H1 (cell line): Measurements from ENCODE around the gene PACSIN2. TPM values are rescaled to one million over a fixed set of nuclear protein-coding genes. Genes with fewer than 3 reads are reported as not detected.

Source experiments
- CTCF ChIA-PET: fragments of 300-600 bp; sonication (Branson Sonifier 250); formaldehyde crosslinking; loops from one replicate; lab custom pipeline; 2021; ENCODE audit not compliant: partially characterized antibody; lab: Charles Lee
- POLR2A ChIA-PET: fragments of 300-600 bp; sonication (Branson Sonifier 250); formaldehyde crosslinking; loops from one replicate; lab custom pipeline; 2021; ENCODE audit warnings: inconsistent platforms; ENCODE audit not compliant: partially characterized antibody; lab: Charles Lee
- DNase-seq, 2 experiments: peaks; one replicate each; pipeline versions ENCODE4 v3.0.0 to v3.0.0-alpha.2; 2010 to 2022; ENCODE audit warnings: low spot score in 2 of 2, low read depth in 1 of 2, mixed read lengths in 1 of 2
- FAIRE-seq: peaks from 2 replicates; lab custom pipeline; 2011; peaks lifted over from hg19 to GRCh38; lab: Jason Lieb, UNC
- H2AFZ ChIP-seq: 2 replicates; pipeline ENCODE4 v1.8.1; 2012; ENCODE audit warnings: low read length, inconsistent platforms
- H2AK5ac ChIP-seq: 2 replicates; pipeline ENCODE4 v1.6.1; 2013; ENCODE audit warnings: low read depth, low read length
- H2BK120ac ChIP-seq: replicated peaks from 2 replicates; pipeline ENCODE3; 2013; ENCODE audit warnings: low read depth, low read length, inconsistent platforms
- H2BK12ac ChIP-seq: 2 replicates; pipeline ENCODE4 v1.6.1; 2013; ENCODE audit warnings: low read depth, low read length
- H2BK15ac ChIP-seq: 2 replicates; pipeline ENCODE4 v1.6.1; 2013; ENCODE audit warnings: low read length
- H2BK20ac ChIP-seq: 2 replicates; pipeline ENCODE4 v1.6.1; 2013; ENCODE audit warnings: low read length
- H2BK5ac ChIP-seq: 2 replicates; pipeline ENCODE4 v1.6.1; 2013; ENCODE audit warnings: low read depth, low read length
- H3K14ac ChIP-seq: 2 replicates; pipeline ENCODE4 v1.6.1; 2013; ENCODE audit warnings: inconsistent platforms; ENCODE audit not compliant: insufficient read length
- H3K18ac ChIP-seq: 2 replicates; pipeline ENCODE4 v1.6.1; 2013; ENCODE audit warnings: low read length; ENCODE audit errors: extremely low read depth
- H3K23ac ChIP-seq: 2 replicates; pipeline ENCODE4 v1.6.1; 2013; ENCODE audit warnings: inconsistent platforms; ENCODE audit not compliant: insufficient read length
- H3K23me2 ChIP-seq: 2 replicates; pipeline ENCODE4 v1.6.1; 2013; ENCODE audit warnings: low read depth, low read length
- H3K27ac ChIP-seq: 2 replicates; pipeline ENCODE4 v1.6.1; 2011; ENCODE audit warnings: low read depth, low read length, inconsistent platforms
- H3K27me3 ChIP-seq, 4 experiments: replicated peaks in 1 of 4; 1 replicate in 1 of 4; 2 replicates in 3 of 4; pipeline versions ENCODE4 v1.6.1 to v1.8.1; 2011 to 2013; ENCODE audit warnings: low read length in 3 of 4, mild to moderate bottlenecking in 3 of 4, inconsistent platforms in 2 of 4, mixed read lengths in 2 of 4, moderate library complexity in 1 of 4; ENCODE audit not compliant: control insufficient read depth in 3 of 4, insufficient read depth in 3 of 4; ENCODE audit errors: extremely low read depth in 1 of 4
- H3K36me3 ChIP-seq, 4 experiments: 2 replicates each; pipeline versions ENCODE4 v1.6.1 to v1.8.1; 2011 to 2013; ENCODE audit warnings: mild to moderate bottlenecking in 4 of 4, low read length in 3 of 4, moderate library complexity in 2 of 4, control low read depth in 1 of 4, inconsistent platforms in 1 of 4; ENCODE audit not compliant: insufficient read depth in 4 of 4, control insufficient read depth in 2 of 4
- H3K4ac ChIP-seq: replicated peaks from 2 replicates; pipeline ENCODE3; 2013; ENCODE audit warnings: low read length, low read depth, mixed read lengths, inconsistent platforms; ENCODE audit not compliant: insufficient read length
- H3K4me1 ChIP-seq, 4 experiments: replicated peaks in 1 of 4; 1 replicate in 1 of 4; 2 replicates in 3 of 4; pipeline versions ENCODE4 v1.6.1 to v1.8.1; 2011 to 2013; ENCODE audit warnings: low read length in 3 of 4, inconsistent platforms in 2 of 4, mixed read lengths in 1 of 4; ENCODE audit not compliant: insufficient read depth in 4 of 4, control insufficient read depth in 3 of 4
- H3K4me2 ChIP-seq, 2 experiments: 2 replicates each; pipeline versions ENCODE4 v1.6.1 to v1.8.1; 2011 to 2013; ENCODE audit warnings: low read depth in 2 of 2, low read length in 2 of 2, control low read depth in 1 of 2, inconsistent platforms in 1 of 2, mild to moderate bottlenecking in 1 of 2; ENCODE audit not compliant: insufficient read depth in 1 of 2
- H3K4me3 ChIP-seq, 4 experiments: fragments of 200-600, 300-600 bp in 1 of 4; sonication (generic), shearing (Covaris generic), sonication (Bioruptor Twin) in 1 of 4; 2 replicates each; pipeline versions ENCODE4 v1.5.1 to v1.8.1; 2011 to 2016; ENCODE audit warnings: low read length in 4 of 4, low read depth in 3 of 4, control low read depth in 2 of 4, inconsistent platforms in 2 of 4, mild to moderate bottlenecking in 2 of 4, mixed read lengths in 1 of 4, moderate library complexity in 1 of 4; ENCODE audit not compliant: insufficient read depth in 2 of 4; ENCODE audit errors: extremely low read depth in 1 of 4
- H3K56ac ChIP-seq: replicated peaks from 2 replicates; pipeline ENCODE3; 2013; ENCODE audit warnings: low read depth, mild to moderate bottlenecking, mixed read lengths, low read length, inconsistent platforms; ENCODE audit not compliant: insufficient read length
- H3K79me1 ChIP-seq: 2 replicates; pipeline ENCODE4 v1.6.1; 2013; ENCODE audit warnings: low read depth, low read length, control low read depth
- H3K79me2 ChIP-seq, 2 experiments: 2 replicates each; pipeline versions ENCODE4 v1.6.1 to v1.8.1; 2012 to 2013; ENCODE audit warnings: low read length in 2 of 2, mild to moderate bottlenecking in 2 of 2, inconsistent platforms in 1 of 2; ENCODE audit not compliant: insufficient read depth in 2 of 2, control insufficient read depth in 1 of 2
- H3K9ac ChIP-seq, 4 experiments: replicated peaks in 1 of 4; 1 replicate in 1 of 4; 2 replicates in 3 of 4; pipeline versions ENCODE4 v1.6.1 to v1.8.1; 2011 to 2013; ENCODE audit warnings: low read depth in 3 of 4, low read length in 3 of 4, control low read depth in 2 of 4, mild to moderate bottlenecking in 2 of 4, moderate library complexity in 2 of 4, inconsistent platforms in 1 of 4; ENCODE audit errors: extremely low read depth in 1 of 4
- H3K9me3 ChIP-seq, 2 experiments: 2 replicates each; pipeline versions ENCODE4 v1.6.1 to v1.8.1; 2012 to 2013; ENCODE audit warnings: mild to moderate bottlenecking in 2 of 2, moderate library complexity in 2 of 2, control low read depth in 1 of 2, inconsistent platforms in 1 of 2, low read depth in 1 of 2, low read length in 1 of 2, mixed read lengths in 1 of 2; ENCODE audit not compliant: insufficient read depth in 2 of 2
- H4K20me1 ChIP-seq, 2 experiments: replicated peaks in 1 of 2; 2 replicates each; pipeline versions ENCODE3 to v1.8.1; 2011 to 2013; ENCODE audit warnings: inconsistent platforms in 2 of 2, low read length in 2 of 2, mild to moderate bottlenecking in 1 of 2; ENCODE audit not compliant: insufficient read depth in 2 of 2, control insufficient read depth in 1 of 2
- H4K5ac ChIP-seq: 2 replicates; pipeline ENCODE4 v1.6.1; 2013; ENCODE audit warnings: low read length, low read depth, mixed read lengths, inconsistent platforms; ENCODE audit not compliant: insufficient read length
- H4K8ac ChIP-seq: 2 replicates; pipeline ENCODE4 v1.8.0; 2013; ENCODE audit warnings: mild to moderate bottlenecking, moderate library complexity, low read length, inconsistent platforms; ENCODE audit not compliant: insufficient read depth; ENCODE audit errors: extremely low read depth
- H4K91ac ChIP-seq: replicated peaks from 2 replicates; pipeline ENCODE3; 2013; ENCODE audit warnings: low read length, mixed read lengths, inconsistent platforms; ENCODE audit not compliant: insufficient read length
- CBX5 ChIP-seq: fragments of 300-800, 300-1000 bp; sonication (generic); IDR thresholded peaks from 2 replicates; pipeline ENCODE4 v1.7.1; 2016; ENCODE audit warnings: antibody characterized with exemption, low read length, low read depth
- CHD2 ChIP-seq: IDR thresholded peaks from 2 replicates; pipeline ENCODE4 v1.6.1; 2012; ENCODE audit warnings: low read length, improper control_type of control experiment
- EP300 ChIP-seq, 2 experiments: IDR thresholded peaks; 1 replicate in 1 of 2; 2 replicates in 1 of 2; pipeline ENCODE4 v1.6.1; 2011 to 2012; ENCODE audit warnings: low read depth in 2 of 2, low read length in 2 of 2, mild to moderate bottlenecking in 2 of 2, borderline replicate concordance in 1 of 2, inconsistent platforms in 1 of 2, moderate library complexity in 1 of 2
- KDM5A ChIP-seq: fragments of 200-600 bp; IDR thresholded peaks from 2 replicates; pipeline ENCODE4 v1.7.1; 2012; ENCODE audit warnings: mild to moderate bottlenecking, low read length, inconsistent platforms, mixed read lengths
- MAFK ChIP-seq: IDR thresholded peaks from 2 replicates; pipeline ENCODE4 v1.6.1; 2012; ENCODE audit warnings: low read depth, mild to moderate bottlenecking, improper control_type of control experiment, low read length
- NANOG ChIP-seq: IDR thresholded peaks from 2 replicates; pipeline ENCODE4 v1.6.1; 2011; ENCODE audit warnings: low read length, low read depth, mild to moderate bottlenecking, inconsistent platforms; ENCODE audit not compliant: insufficient read depth, poor library complexity, severe bottlenecking
- RXRA ChIP-seq: IDR thresholded peaks from 2 replicates; pipeline ENCODE4 v1.6.1; 2011; ENCODE audit warnings: low read depth, mild to moderate bottlenecking, low read length, moderate library complexity; ENCODE audit not compliant: insufficient read depth
- SUZ12 ChIP-seq: fragments of 200-600 bp; sonication (generic); IDR thresholded peaks from 2 replicates; pipeline ENCODE4 v1.6.1; 2012; ENCODE audit warnings: mild to moderate bottlenecking, inconsistent platforms, low read length, moderate library complexity, mixed read lengths
- WGBS, 2 experiments: shearing (Covaris generic) in 1 of 2; methylation state at CpG; one replicate each; pipeline versions ENCODE4 v1.1.6 to v1.1.7; 2013 to 2015; ENCODE audit warnings: low lambda C conversion rate in 2 of 2, mixed read lengths in 2 of 2, inconsistent platforms in 1 of 2, low coverage in 1 of 2, missing lambda C conversion rate in 1 of 2; ENCODE audit not compliant: insufficient replicate concordance in 2 of 2, insufficient coverage in 1 of 2, insufficient read length in 1 of 2; ENCODE audit errors: extremely low coverage in 1 of 2, missing lambda C conversion rate in 1 of 2; 5-methylcytosine and 5-hydroxymethylcytosine counted together
- polyA plus RNA-seq, 7 experiments: library from polyadenylated mRNA; depleted of rRNA in 3 of 7; stranded (reverse) in 5 of 7; unstranded in 2 of 7; fragments of >200 nt in 5 of 7; fragments of 200-250 nt in 2 of 7; gene quantifications; 1 replicate in 5 of 7; 2 replicates in 1 of 7; 4 replicates in 1 of 7; pipeline versions ENCODE4 v1.2.1 to v1.2.3, GENCODE V29; 2011 to 2013; ENCODE audit warnings: missing spikeins in 2 of 7, mixed read lengths in 2 of 7
- total RNA-seq: library from RNA; stranded (reverse); fragmentation: NEBNext Ultra II Directional; extraction: Animal tissue kit (Norgen Biotek cat#: 25700); gene quantifications from 2 replicates; pipeline ENCODE4 v1.2.1, GENCODE V29; 2021
- TF ChIP-seq, protein P1 (sequence below): IDR thresholded peaks from 2 replicates; pipeline ENCODE4 v1.6.1; 2012; ENCODE audit warnings: inconsistent platforms
- TF ChIP-seq, protein P2 (sequence below): IDR thresholded peaks from 2 replicates; pipeline ENCODE4 v1.6.1; 2011; ENCODE audit warnings: low read depth, mild to moderate bottlenecking, low read length; ENCODE audit not compliant: insufficient read depth

The PACSIN2 gene
- total and polyA plus RNA-seq, 2 of the 8 experiments (the other 6 are each of a cell fraction or from before 2014, with no cell fraction given) = 44.8 to 64.2 TPM

DNA sequence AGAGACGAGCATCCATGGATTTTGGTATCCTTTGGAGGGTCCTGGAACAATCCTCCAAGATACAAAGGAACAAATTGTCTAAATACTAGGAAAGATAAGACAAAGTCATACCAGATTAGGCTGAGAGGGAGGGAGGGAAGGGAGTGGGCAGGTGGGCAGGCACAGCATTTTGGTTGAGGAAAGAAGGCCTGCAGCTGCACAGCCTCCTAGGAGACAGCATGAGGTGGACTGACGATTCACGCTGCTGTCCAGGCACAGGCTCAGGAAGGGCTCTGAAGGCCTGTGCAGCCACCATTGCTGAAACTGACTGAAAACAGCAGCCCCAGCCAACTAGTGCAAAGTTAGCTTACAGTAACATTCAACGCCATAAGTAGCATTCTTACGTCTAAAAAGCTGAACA lies 64.7 kb downstream of the PACSIN2 start:
- no peak overlapping the region for H2BK5ac ChIP-seq
- no peak overlapping the region for H3K4ac ChIP-seq
- H4K91ac ChIP-seq = no peak overlapping the region
- H4K8ac ChIP-seq = no peak overlapping the region
- H2BK120ac ChIP-seq = no peak overlapping the region
- ChIA-PET POLR2A (interaction anchor here (2.8 kb wide), 1 partner anchor 65 kb away, joined by 13 read pairs; the partner anchor contains the start of gene PACSIN2), CTCF (interaction anchor here (0.7 to 2.9 kb wide), 9 partner anchors 21 to 103 kb away, joined by 3 to 7 read pairs (median 3); no protein-coding TSS in a partner anchor)
- no peak overlapping the region for H2BK20ac ChIP-seq
- DNase-seq (no peak), FAIRE-seq (no peak)
- no peaks in the 10 kb centered on the region for H3K27me3 ChIP-seq
- H3K14ac ChIP-seq = no peak overlapping the region
- WGBS, 2 experiments = 95% methylated on average over 5 of the region's 5 CpGs; no CpG with 5 or more reads in 1 of the 2 experiments
- no peak overlapping the region for H3K23ac ChIP-seq
- no peaks in the 10 kb centered on the region for H3K9me3 ChIP-seq
- peaks cover 0 to 19% (median 9%) of the 10 kb centered on the region in 4 experiments; a peak in 6 of 7 replicates for H3K4me1 ChIP-seq
- H3K4me2 ChIP-seq = no peak overlapping the region
- H3K23me2 ChIP-seq = peaks cover 2% of the 10 kb centered on the region; the same call in 1 of the 2 replicates
- no peak overlapping the region for H3K27ac ChIP-seq
- H4K5ac ChIP-seq = no peak overlapping the region
- H3K79me1 ChIP-seq = peaks cover 36% of the 10 kb centered on the region
- peaks cover 8 to 89% of the 10 kb centered on the region in 2 experiments for H3K79me2 ChIP-seq
- no peak overlapping the region for H2AFZ ChIP-seq
- no peak overlapping the region for H3K4me3 ChIP-seq
- no peak overlapping the region for H3K18ac ChIP-seq
- H3K36me3 ChIP-seq = no peaks in the 10 kb centered on the region
- H3K9ac ChIP-seq = no peak overlapping the region
- H2BK15ac ChIP-seq = no peak overlapping the region
- no peak overlapping the region for H3K56ac ChIP-seq
- H2AK5ac ChIP-seq = no peak overlapping the region
- H2BK12ac ChIP-seq = no peak overlapping the region
- peaks cover 9 to 31% of the 10 kb centered on the region in 2 experiments for H4K20me1 ChIP-seq
- no peak for TF ChIP-seq CHD2
- TF ChIP-seq, protein P1, sequence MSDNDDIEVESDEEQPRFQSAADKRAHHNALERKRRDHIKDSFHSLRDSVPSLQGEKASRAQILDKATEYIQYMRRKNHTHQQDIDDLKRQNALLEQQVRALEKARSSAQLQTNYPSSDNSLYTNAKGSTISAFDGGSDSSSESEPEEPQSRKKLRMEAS = no peak
- TF ChIP-seq EP300 (IDR thresholded peaks at IDR 0.05; ENCODE audit: borderline replicate concordance in 1 of 2, low read depth in 2 of 2, low read length in 2 of 2) = no peak
- no peak for TF ChIP-seq KDM5A
- TF ChIP-seq MAFK = no peak
- TF ChIP-seq NANOG = no peak
- no peak for TF ChIP-seq RXRA
- TF ChIP-seq, protein P2, sequence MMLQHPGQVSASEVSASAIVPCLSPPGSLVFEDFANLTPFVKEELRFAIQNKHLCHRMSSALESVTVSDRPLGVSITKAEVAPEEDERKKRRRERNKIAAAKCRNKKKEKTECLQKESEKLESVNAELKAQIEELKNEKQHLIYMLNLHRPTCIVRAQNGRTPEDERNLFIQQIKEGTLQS = no peak
- no peak for TF ChIP-seq SUZ12
- no peak for TF ChIP-seq CBX5
